Astrocyte (in vitro differentiated cells and primary cell): Measurements from ENCODE around the gene LRRC45. TPM values are rescaled to one million over a fixed set of nuclear protein-coding genes. Genes with fewer than 3 reads are reported as not detected.

Experiments
- DNase-seq: peaks from one replicate; pipeline ENCODE4 v3.0.0-alpha.2; 2010; ENCODE audit warnings: low read depth
- FAIRE-seq: peaks from 2 replicates; lab custom pipeline; 2011; peaks lifted over from hg19 to GRCh38; lab: Jason Lieb, UNC
- H2AFZ ChIP-seq: 2 replicates; pipeline ENCODE4 v1.6.0; 2012; ENCODE audit warnings: low read depth, low read length, inconsistent platforms
- H3K27ac ChIP-seq: 2 replicates; pipeline ENCODE4 v1.5.1; 2011; ENCODE audit warnings: low read depth, low read length, inconsistent platforms
- H3K27me3 ChIP-seq: 2 replicates; pipeline ENCODE4 v1.6.0; 2011; ENCODE audit warnings: low read length, inconsistent platforms; ENCODE audit not compliant: insufficient read depth
- H3K36me3 ChIP-seq: 2 replicates; pipeline ENCODE4 v1.5.1; 2011; ENCODE audit warnings: low read length, inconsistent platforms; ENCODE audit not compliant: insufficient read depth
- H3K4me1 ChIP-seq: 2 replicates; pipeline ENCODE4 v1.5.1; 2011; ENCODE audit warnings: low read length, inconsistent platforms; ENCODE audit not compliant: insufficient read depth
- H3K4me2 ChIP-seq: 2 replicates; pipeline ENCODE4 v1.6.0; 2012; ENCODE audit warnings: low read length, inconsistent platforms
- H3K4me3 ChIP-seq: 2 replicates; pipeline ENCODE4 v1.5.1; 2011; ENCODE audit warnings: low read depth, mild to moderate bottlenecking, low read length, inconsistent platforms; ENCODE audit not compliant: insufficient read depth
- H3K79me2 ChIP-seq: 2 replicates; pipeline ENCODE4 v1.6.0; 2012; ENCODE audit warnings: mild to moderate bottlenecking, low read length, inconsistent platforms; ENCODE audit not compliant: insufficient read depth
- H3K9ac ChIP-seq: 2 replicates; pipeline ENCODE4 v1.6.0; 2012; ENCODE audit warnings: mild to moderate bottlenecking, low read length, inconsistent platforms
- H3K9me3 ChIP-seq: 2 replicates; pipeline ENCODE4 v1.5.1; 2012; ENCODE audit warnings: low read depth, mild to moderate bottlenecking, low read length, inconsistent platforms; ENCODE audit not compliant: insufficient read depth
- H4K20me1 ChIP-seq: 2 replicates; pipeline ENCODE4 v1.6.0; 2012; ENCODE audit warnings: low read length, inconsistent platforms; ENCODE audit not compliant: insufficient read depth
- H3K27ac Mint-ChIP-seq: one replicate; pipeline ENCODE4 v1.8.0; 2021; ENCODE audit warnings: mild to moderate bottlenecking, mixed read lengths; ENCODE audit not compliant: unreplicated experiment
- H3K27me3 Mint-ChIP-seq: one replicate; pipeline ENCODE4 v1.8.0; 2021; ENCODE audit warnings: low read depth, mixed read lengths; ENCODE audit not compliant: unreplicated experiment
- H3K36me3 Mint-ChIP-seq: one replicate; pipeline ENCODE4 v1.8.0; 2021; ENCODE audit warnings: low read depth, mixed read lengths; ENCODE audit not compliant: unreplicated experiment
- H3K4me1 Mint-ChIP-seq: one replicate; pipeline ENCODE4 v1.8.0; 2021; ENCODE audit warnings: low read depth, mixed read lengths; ENCODE audit not compliant: unreplicated experiment
- H3K4me3 Mint-ChIP-seq: one replicate; pipeline ENCODE4 v1.8.0; 2021; ENCODE audit warnings: mild to moderate bottlenecking, moderate library complexity, mixed read lengths; ENCODE audit not compliant: unreplicated experiment
- H3K9me3 Mint-ChIP-seq: one replicate; pipeline ENCODE4 v1.8.0; 2021; ENCODE audit warnings: mild to moderate bottlenecking, mixed read lengths; ENCODE audit not compliant: unreplicated experiment
- CTCF ChIP-seq: IDR thresholded peaks from 2 replicates; pipeline ENCODE4 v1.5.1; 2011; ENCODE audit warnings: low read depth, mild to moderate bottlenecking, inconsistent platforms, low read length, moderate library complexity; ENCODE audit not compliant: insufficient read depth
- EZH2 ChIP-seq: IDR thresholded peaks from 2 replicates; pipeline ENCODE4 v1.6.1; 2012; ENCODE audit warnings: mild to moderate bottlenecking, low read length, inconsistent platforms; ENCODE audit not compliant: insufficient read depth
- total RNA-seq: library from RNA; stranded (reverse); gene quantifications from 2 replicates; pipeline ENCODE4 v1.2.1, GENCODE V29; 2021

The LRRC45 gene
- total RNA-seq, 1 donor from 2014 or later: 6.6 TPM

- Mint-ChIP-seq H3K36me3 (no peaks in the 10 kb centered on the region), H3K27ac (no peak overlapping the region)
- no peak overlapping the region for H3K27ac ChIP-seq
Measured at GRCh38 chr17:82018152-82018988, 4.7 kb upstream of the LRRC45 start.

GRCh38 chr17:82018989-82019689 lies 4.0 kb upstream of the LRRC45 start:
- H4K20me1 ChIP-seq: peaks cover 27% of the 10 kb centered on the region
- Mint-ChIP-seq H3K4me1 (no peaks in the 10 kb centered on the region), H3K9me3 (no peaks in the 10 kb centered on the region), H3K27ac (no peak overlapping the region), H3K36me3 (no peaks in the 10 kb centered on the region), H3K27me3 (no peaks in the 10 kb centered on the region), H3K4me3 (no peak overlapping the region)
- peaks cover 15% of the 10 kb centered on the region for H3K79me2 ChIP-seq
- H3K27ac ChIP-seq: no peak overlapping the region
- no peak overlapping the region for H3K4me3 ChIP-seq
- H3K27me3 ChIP-seq: no peaks in the 10 kb centered on the region
- no peak for TF ChIP-seq CTCF
- no peak for TF ChIP-seq EZH2
- FAIRE-seq (no peak), DNase-seq (no peak)
- no peak overlapping the region for H3K9ac ChIP-seq
- no peaks in the 10 kb centered on the region for H3K36me3 ChIP-seq
- no peak overlapping the region for H3K4me2 ChIP-seq
- peaks cover 22% of the 10 kb centered on the region for H3K4me1 ChIP-seq
- no peak overlapping the region for H2AFZ ChIP-seq
- no peaks in the 10 kb centered on the region for H3K9me3 ChIP-seq

More at GRCh38 chr17:82018152-82018988, 4.7 kb upstream of the LRRC45 start:
- TF ChIP-seq CTCF (no peak), EZH2 (no peak)
- no peak for FAIRE-seq
- H3K36me3 ChIP-seq: no peaks in the 10 kb centered on the region
- H4K20me1 ChIP-seq: peaks cover 27% of the 10 kb centered on the region
- H3K4me3 ChIP-seq: no peak overlapping the region
- no peak overlapping the region for H2AFZ ChIP-seq
- no peaks in the 10 kb centered on the region for H3K9me3 Mint-ChIP-seq
- no peak overlapping the region for H3K9ac ChIP-seq
- no peak overlapping the region for H3K4me3 Mint-ChIP-seq
- H3K27me3 ChIP-seq: no peaks in the 10 kb centered on the region
- no peaks in the 10 kb centered on the region for H3K27me3 Mint-ChIP-seq
- H3K4me1 ChIP-seq: peaks cover 16% of the 10 kb centered on the region
- peaks cover 15% of the 10 kb centered on the region for H3K79me2 ChIP-seq
- H3K4me1 Mint-ChIP-seq: no peaks in the 10 kb centered on the region
- H3K9me3 ChIP-seq: no peaks in the 10 kb centered on the region
- no peak for DNase-seq
- H3K4me2 ChIP-seq: no peak overlapping the region
